Measurements from ENCODE around the gene NMUR1. TPM values are rescaled to one million over a fixed set of nuclear protein-coding genes. Genes with fewer than 3 reads are reported as not detected.

The NMUR1 gene
- total RNA-seq, 1 donor from 2014 or later, result 1.4 TPM

DNA sequence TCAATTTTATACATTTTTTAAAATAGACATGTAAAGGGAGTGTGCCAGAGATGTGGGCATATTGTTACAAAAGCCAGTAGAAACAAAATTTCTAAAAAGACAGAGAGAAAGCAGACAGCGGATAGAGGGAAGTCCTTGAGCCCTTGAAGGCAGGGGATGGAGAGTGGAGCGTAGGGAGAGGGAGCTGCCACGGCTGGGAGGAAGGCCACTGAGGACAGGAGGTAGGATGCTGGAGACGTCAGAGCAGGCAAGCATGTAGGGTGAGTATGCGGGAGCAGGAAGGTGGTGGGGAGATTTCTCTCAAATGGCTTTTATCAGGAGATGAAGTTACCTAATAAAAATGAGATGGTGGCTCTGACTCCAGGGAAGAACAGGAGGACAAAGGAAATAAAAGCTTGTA is 41.9 kb downstream of the NMUR1 start:
- intact Hi-C loops (cut with micrococcal nuclease), result no loop called here

DNA sequence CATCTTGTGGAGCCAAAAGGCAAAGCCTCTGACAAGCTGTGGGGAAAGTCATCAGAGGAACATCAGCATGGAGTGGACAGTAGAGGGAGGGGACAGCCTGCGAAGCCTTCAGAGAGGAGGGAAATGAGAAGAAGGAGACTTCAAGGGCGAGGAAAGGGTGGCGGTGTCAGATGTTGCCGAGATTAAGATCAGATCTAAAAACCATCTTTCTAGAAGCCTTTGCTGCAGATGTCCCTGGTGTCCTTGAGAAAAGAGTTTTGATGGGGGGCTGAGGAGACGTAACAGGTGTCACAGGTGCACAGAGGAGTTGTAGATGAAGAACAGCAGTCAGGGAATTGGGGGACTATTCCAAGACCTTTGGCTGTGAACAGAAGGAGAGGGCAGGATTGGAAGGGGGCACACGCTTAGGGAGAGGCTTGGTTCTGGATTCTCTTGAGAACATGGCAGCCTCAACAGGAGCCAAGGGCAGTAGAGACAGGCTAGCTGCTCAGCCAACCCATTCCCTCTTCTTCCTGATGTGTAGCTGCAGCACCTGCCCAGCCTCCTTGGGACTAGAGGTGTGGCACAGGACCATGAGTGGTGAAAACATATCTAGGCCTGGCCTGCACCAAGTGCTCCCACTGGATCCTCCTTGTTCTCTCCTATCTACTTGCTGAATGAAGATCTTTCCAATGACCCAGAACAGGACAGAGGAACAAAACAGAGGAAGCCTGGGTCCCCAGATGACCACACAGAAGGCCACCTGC is 43.2 kb downstream of the NMUR1 start:
- intact Hi-C loops (cut with micrococcal nuclease), result no loop called here

DNA sequence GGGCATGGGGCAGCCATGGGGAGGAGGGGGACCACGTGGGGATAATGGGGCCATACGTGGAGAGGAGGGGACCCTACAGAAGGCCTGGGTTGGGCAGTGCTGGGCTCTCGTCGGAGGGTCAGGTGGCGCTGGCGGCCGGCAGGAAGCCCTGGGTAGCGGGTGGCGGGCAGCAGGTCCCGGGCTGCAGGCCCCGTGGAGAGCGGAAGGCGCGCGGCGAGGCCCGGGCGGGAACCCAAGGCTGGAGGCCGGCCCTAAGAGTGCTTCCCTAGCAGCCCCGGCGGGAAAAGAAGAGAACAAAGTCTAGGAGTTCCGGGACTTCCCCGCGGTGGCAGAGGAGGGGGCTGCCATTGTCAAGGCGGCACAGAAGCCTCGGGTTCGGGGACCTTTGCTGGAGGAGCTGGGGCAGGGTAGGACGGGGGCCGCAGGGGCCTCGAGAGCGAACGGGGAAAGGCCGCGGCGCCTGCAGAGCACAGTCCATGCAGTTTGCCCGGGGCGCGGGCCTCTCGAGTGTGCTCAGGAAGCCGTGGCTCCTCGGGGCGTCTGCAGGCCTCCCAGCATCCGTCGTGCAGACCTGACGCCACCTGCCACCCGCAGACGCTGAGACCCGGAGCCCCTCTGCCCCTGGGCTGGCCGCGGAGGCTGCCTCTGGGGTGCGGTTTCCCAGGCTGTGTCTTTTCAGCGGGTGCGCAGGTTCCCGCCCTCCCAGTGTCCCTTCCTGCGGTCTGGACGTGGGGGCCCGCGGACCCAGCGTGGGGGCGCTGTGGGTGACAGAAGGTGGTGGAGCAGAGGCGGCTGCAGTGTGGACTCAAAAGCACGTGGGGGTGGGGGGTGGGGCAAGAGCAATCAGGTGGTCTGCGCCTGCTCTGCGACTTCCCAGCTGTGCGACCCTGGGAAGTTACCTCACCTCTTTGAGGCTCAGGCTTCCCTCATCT is 46.6 kb downstream of the NMUR1 start:
- intact Hi-C loops (cut with micrococcal nuclease), result loop anchor here (1.0 kb wide), 1 partner anchor 31 kb away; no protein-coding TSS in a partner anchor

DNA sequence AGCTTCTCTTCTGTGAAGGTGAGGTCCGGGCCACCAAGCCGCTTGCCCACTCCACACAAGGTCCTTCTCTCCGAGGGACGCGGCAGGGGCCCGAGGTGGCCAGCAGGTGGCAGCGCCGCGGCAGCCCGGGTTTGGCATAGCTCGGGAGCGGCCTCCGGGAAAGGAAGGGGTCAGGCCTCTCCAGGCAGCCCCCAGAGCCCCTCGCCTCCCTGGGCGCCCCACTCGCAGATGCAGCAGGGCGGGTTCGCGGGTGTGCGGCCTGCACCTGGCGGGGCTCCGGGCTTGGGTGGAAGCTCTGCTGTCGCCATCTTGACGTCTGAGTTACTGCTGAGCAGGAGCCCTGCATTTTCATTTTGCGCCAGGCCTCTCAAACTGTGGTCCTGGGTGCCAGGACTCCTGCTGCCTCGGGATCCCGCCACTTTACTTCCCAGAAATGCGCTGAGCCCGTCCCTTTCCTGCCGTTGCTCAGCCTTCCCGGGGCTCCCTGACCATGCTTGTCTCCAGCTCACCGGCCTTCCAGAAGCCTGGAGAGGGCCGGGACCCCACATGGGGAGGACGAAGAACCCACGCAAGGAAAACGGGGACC is 47.3 kb downstream of the NMUR1 start:
- intact Hi-C loops (cut with micrococcal nuclease), result loop anchor here (1.0 kb wide), 4 partner anchors 19 to 118 kb away; partner anchors contain the start of gene NCL

DNA sequence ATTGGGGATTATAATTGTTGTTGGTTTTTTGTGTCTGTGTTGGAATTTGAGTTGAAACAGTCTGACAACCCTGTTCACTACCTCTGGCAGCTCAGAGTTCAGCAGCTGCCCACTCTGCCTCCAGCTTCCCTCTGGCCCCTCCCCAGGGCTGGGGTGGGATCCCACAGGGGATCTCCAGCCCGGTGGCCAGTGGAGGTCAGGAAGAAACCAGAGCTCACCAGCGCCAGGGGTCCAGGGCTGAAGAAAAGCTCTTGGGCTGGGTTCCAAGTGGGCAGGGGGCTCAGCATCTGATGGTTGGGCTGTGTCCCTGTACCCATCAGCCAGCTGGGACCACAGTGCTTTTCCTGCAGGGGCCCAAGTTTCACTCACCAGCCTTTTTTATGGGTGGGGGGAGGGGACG is 49.5 kb downstream of the NMUR1 start:
- intact Hi-C loops (cut with micrococcal nuclease), result no loop called here

DNA sequence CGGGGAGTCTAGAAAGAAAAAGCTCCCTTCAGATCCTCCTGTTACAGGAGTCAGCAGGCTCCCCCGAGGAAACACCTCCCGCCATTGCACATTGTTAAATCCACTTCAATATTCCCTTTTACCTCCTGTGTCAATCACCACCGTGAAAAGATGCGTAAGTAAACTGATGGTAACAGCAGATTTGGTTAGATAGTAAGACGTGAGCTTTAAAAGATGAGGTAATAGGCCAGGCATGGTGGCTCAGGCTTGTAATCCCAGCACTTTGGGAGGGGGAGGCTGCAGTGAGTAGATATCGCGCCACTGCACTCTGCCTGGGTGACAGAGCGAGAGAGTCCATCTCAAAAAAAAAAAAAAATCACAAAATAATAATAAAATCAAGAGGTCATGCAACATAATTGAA is 50.8 kb downstream of the NMUR1 start:
- intact Hi-C loops (cut with micrococcal nuclease), result no loop called here

DNA sequence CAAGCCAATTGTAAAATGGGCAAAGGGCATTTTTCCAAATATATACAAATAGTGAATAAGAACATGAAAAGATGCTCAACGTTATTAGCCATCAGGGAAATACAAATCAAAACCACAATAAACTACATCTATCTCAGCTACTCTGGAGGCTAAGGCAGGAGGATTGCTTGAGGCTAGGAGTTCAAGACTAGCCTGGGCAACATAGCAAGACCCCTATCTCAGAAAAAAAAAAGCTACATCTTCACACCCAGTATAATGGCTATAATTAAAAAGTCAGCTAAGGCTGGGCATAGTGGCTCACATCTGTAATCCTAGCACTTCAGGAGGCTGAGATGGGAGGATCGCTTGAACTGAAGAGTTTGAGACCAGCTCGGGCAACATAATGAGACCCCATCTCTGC is 53.3 kb downstream of the NMUR1 start:
- intact Hi-C loops (cut with micrococcal nuclease), result no loop called here

DNA sequence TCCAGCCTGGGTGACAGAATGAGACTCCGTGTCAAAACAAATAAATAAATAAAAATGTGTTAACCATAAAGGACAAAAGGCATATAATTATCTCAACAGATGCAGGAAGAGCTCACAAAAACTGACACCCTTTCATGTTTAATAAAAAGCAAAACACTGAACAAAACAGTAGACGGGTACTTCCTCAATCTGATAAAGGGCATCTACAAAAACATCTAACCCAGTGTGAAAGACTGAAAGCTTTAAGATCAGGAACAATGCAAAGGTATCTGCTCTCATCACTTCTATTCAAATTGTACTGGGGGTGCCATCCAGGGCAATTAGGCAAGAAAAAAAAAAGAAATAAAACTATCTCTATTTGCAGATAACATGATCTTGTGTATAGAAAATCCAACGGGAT is 54.3 kb downstream of the NMUR1 start:
- intact Hi-C loops (cut with micrococcal nuclease), result no loop called here

Other genes starting within 250 kb of the NMUR1 start
- not detected in 2 replicates for gene B3GNT7, start 134.7 kb downstream of the NMUR1 start, total RNA-seq
- gene NCL, start 66.0 kb downstream of the NMUR1 start, total RNA-seq, result 642 and 643 TPM in 2 replicates
- not detected in 2 replicates for gene TEX44, start 62.4 kb upstream of the NMUR1 start, total RNA-seq
- gene PTMA, start 178.1 kb upstream of the NMUR1 start, total RNA-seq, result 1,774 and 1,790 TPM in 2 replicates